GM18505 (cell line): ENCODE measurements around the gene FABP6.
"Not testable (repeated sequence)": the region's sequence is repeated elsewhere in the genome, so short reads cannot be mapped to it uniquely, and the experiment has no call there.

Experiments used
- ATAC-seq: cut with Tn5 transposase; IDR thresholded peaks from one replicate; pipeline ENCODE4 v1.9.1; 2021; ENCODE audit not compliant: unreplicated experiment
- POLR2A ChIP-seq: IDR thresholded peaks from 4 replicates; pipeline ENCODE4 v1.6.1; 2011; ENCODE audit warnings: borderline replicate concordance; ENCODE audit not compliant: insufficient read depth, insufficient read length; ENCODE audit errors: extremely low read depth

FABP6 gene

DNA sequence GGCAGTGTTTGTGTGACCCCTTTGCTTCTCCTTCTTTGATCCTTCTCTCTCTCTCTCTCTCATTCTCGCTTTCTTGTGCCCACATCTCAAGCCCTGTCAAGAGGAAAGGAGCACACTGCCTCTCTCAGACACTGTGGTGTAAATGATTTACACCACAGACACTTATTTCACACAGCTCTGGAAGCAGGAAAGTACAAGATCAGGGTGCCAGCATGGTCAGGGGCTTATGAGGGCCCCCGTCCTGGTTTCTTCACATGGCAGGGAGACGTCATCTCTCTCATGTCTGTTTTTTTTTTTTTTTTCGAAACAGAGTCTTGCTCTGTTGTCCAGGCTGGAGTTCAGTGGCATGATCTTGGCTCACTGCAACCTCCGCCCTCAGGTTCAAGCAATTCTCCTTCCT, 6.4 kb downstream of the FABP6 start:
- TF ChIP-seq POLR2A, result no peak
- ATAC-seq, result no peak

DNA sequence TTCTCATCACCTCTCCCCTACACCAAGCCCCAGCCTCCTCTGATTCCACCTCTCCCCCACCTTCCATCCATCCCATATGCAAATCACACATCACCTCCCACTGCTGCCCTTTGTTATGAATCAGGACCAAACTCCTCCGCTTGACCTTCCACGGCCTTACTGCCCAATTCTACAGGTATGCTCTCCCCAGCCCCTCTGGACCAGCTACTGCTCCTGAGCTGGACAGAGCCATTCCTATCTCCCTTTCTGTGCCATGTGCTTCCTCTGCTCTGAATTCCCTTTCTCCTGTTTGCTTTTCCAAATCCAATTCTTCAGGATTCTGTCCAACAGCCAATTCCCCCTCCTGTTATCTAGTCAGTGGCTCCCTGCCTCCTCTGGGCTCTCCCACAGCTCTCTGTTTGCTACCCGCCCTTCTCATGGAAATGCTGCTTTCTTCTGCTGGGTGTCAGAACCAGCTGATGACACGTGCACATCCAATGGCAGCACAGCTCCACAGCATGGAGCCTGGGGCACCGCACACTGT, 8.3 kb downstream of the FABP6 start:
- no peak for TF ChIP-seq POLR2A
- no peak for ATAC-seq

DNA sequence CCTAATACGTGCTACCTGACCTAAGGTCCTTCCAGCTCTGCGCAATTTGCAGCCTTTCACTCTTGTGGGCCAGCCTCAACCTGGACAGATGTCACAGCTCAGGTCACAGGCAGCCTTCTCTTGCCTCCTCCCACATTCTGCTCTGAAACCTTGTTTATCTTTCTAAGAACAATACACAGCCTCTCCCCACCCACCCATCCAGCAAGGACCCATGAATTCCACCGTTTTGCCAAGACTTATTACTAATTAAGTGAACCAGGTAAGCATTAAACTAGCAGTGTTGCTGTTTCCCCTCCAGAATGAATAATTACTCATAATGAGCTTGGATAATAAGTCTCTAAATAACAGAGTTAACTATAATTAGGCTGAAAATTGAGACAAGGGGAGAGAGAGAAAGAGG, 11.0 kb downstream of the FABP6 start:
- TF ChIP-seq POLR2A, result no peak
- no peak for ATAC-seq

DNA sequence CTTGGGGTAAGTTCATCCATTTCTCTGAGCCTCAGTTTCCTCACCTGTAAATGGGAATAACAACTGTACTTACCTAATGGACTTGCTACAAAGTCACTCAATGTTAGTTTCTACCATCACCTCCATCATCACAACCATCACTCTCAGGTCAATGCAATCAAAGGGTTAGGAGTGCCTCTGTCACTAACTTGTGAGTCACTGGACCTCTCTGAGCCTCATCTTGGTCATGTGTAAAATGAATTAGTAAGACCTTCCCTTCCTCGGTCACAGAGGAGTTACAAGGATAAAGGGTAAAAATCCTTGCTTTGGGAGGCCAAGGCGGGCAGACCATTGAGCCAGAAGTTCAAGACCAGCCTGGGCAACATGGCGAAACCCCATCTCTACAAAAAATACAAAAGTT, 12.8 kb downstream of the FABP6 start:
- no peak for ATAC-seq
- no peak for TF ChIP-seq POLR2A

DNA sequence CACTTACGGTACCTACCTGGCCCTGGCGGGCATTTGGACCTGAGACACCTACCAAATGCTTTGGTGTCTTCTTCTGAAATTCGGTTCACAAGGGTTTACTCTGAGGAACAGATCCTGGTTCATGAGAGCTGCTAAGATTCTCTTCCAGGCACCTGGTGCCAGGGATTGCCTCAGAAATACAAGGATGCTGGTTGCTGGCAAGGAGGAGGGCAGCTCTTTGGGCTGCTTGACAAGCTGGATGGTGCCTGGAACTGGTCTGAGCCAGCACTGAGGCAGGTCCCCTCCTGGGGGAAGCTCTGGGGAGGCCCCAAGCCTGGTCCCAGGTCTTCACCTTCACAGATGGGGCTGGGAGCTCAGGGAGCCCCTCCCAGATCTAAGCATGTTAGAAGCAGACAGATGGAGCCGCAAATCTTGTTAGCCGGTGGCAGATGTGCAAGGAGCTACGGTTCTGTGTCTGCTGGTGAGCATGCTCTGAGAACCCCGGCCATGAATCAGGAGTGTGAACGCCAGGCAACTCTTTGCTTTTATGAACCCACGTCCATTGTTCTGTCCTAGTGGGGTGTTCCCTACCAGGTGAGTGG, 16.3 kb downstream of the FABP6 start:
- no peak for ATAC-seq
- TF ChIP-seq POLR2A, result no peak

DNA sequence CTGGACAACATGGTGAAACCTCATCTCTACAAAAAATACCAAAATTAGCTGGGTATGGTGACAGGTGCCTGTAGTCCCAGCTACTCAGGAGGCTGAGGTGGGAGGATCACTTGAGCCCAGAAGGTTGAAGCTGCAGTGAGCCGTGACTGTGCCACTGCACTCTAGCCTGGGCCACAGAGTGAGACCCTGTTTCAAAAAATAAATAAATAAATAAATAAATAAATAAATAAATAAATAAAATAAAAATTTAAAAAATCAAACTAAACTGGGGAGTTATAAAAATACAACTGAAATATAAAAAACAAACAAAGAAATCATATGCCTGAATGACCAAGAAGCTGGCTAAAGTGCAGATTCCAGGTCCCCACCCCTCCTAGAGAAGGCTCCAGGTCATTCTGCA, 20.3 kb downstream of the FABP6 start:
- ATAC-seq, result not testable (repeated sequence)

DNA sequence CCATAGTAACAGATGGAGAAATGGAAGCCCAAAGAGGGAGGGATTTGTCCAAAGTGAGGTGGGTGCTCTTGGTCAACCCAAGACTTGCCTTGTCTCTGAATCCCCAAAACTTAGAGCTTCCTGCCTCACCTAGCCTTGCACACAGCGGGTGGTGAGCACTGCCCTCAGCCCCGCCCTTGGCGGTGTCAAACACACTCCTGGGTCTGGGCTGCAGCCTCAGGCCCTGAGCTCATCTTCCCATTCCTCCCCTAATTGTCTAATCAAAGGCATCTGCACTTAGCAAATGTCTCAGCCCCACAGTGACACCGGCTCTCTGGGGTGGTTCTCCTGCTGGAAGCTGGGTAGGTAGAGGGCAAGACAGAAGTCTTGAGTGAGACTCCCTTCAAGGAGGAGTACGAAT, 20.9 kb downstream of the FABP6 start:
- ATAC-seq, result no peak
- no peak for TF ChIP-seq POLR2A

DNA sequence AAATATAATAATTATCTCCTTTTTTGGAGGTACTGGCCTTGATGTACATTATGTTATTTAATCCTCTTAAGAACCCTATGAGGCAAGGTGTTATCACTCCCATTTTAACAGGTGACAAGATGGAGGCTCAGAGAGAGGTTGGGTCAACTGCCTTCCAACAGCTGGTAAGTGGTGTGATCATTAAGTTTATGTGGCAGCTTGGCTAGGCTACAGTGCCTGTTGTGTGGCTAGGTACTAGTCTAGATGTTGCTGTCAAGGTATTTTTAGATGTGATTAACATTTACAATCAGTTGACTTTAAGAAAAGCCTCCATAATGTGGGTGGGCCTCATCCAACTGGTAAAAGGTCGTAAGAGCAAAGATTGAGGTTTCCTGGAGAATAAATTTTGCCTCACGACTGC, 21.5 kb downstream of the FABP6 start:
- no peak for ATAC-seq
- TF ChIP-seq POLR2A, result no peak

DNA sequence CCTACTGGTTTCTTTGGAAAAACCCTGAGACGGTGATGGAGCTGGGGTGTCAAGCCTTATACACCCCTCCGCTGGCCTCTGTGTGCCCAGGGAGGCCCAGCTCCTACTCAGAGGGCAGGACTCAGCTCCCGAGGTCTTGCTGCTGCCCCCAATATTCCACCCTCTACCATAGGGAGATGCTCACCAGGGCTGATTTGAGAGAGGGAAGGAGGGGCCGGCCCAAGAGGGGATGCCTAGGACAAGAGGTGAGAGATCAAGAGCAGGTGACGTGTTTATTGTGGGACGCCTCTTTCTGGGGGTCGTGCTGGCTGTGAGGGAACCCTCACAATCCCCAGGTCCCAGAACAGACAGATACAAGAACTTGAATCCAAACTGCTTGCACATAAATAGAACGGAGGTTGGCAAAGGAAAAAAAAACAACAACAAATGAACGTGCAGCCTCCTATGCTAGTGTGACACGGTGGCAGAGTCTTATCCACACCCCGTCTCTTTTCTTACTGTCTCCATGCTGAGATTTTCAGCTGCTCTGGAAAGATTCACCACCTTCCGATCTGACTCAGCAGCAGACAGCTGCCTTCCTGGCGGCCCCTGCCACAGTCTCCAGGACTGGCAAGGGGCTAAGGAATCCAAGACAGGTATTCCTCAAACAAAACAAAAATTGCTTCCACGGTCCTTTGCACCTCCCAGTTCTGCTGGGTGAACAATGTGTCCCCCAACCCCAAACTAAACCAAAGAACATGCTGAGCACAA, 22.3 kb downstream of the FABP6 start:
- no peak for TF ChIP-seq POLR2A
- no peak for ATAC-seq

DNA sequence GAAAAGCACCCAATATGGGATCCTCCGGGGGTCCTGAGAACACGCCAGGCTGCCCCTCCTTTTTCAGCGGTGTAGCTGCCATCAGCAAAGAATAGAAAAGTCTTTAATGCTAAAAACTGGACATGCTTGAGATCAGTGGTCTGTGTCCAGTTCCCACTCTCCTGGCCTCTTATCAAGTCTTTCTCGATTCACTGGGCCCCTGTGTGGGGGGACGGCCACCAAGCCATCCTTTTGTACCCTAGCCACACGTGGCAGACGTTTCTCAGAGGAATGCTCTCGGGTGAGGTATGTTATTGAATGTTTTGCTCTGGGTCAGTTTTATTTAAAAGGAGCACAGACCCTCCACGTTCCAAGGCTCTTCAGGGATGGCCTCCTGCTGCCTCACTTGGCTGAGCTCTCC, 23.6 kb downstream of the FABP6 start:
- TF ChIP-seq POLR2A, result no peak
- no peak for ATAC-seq

DNA sequence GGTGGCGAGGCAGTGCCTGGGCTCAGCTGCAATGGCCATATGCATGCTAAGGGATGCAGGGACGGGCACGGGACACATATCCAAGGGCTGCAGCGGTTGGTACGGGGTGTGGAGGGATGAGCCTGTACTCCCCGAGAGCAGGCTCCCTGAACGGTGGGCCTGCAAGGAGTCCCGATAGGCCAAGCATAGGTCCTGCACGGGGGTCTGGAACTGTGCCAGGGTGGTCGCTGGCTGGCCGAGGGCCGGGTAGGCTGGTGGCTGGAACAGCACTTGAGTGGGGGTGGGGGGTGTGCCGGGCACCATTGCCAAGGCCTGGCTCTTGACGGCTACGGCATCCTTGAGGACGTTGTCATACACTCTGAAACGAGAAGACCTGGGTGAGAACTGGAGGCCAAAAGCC, 24.1 kb downstream of the FABP6 start:
- no peak for TF ChIP-seq POLR2A
- no peak for ATAC-seq

DNA sequence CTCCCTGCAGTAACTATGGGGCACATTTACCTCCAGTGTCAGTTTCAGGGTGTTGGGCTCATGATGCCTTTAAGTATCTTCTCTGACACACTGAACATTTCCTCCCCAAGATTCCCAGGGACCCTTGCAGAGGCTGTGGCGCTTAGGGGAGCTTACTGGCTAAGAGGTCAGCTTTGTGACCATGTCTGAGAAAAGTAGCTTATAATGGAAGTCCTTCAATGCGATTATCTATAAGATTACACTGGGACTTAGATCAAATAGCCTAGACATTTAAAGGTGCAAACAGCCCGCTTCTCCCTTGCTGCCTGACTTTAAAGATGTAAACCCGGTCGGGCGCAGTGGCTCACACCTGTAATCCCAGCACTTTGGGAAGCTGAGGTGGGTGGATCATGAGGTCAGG, 25.4 kb downstream of the FABP6 start:
- no peak for ATAC-seq
- TF ChIP-seq POLR2A, result no peak

DNA sequence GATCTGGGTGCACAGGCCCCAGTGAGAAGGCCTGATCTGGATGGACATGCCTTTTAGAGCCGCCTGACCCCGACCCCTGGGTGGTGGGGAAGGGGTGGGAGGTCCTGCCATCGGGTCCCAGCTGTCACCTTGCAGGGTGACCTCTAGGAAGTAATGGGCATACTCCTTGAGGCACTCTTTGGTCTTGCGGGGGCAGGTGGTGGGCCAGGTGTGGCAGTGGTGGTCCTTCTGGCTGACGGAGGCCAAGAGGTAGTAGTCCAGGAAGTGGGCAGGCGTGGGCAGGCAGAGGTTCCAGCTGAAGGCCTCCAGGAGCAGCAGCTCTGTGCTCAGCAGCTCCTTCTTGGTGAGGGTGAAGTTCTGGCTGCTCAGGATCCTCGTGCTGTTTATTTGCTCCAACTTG, 30.0 kb downstream of the FABP6 start:
- ATAC-seq, result no peak
- no peak for TF ChIP-seq POLR2A

DNA sequence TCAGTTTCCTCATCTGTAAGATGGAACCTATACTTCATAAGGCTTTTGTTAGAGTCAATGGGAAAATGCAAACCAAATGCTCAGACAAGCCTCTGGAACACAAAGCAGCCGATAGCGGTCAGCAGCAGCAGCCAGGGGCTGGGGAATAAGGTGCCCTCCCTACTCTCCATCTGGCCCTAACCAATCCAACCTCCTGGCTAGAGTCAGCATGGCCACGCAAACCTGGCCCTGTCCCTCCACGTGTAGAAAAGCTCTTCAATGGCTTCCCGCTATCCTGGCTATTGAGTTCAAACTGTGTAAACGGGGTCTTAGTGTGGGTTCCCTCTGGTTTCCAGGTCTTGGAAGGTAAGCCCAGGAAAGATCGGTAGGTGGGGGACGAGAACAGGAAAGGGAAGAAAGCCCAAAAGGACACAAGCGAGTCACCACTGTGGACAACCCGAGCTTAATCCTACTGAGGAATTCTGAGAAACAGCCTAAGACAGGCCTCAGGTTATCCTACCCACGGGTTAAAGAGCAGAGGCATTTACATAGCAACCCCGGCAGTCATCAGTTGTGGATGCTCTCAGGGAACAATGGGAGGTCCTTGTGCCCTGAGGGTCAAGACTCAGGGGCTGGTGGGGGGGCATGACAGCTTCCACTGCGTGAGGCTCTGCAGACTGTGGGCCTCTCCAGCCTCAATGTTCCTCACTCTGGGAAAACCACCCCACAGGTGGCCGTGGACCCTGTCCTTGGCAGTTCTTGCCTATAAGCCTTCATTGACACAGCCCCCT, 30.9 kb downstream of the FABP6 start:
- TF ChIP-seq POLR2A, result no peak

More for the DNA sequence above, 30.9 kb downstream of the FABP6 start:
- ATAC-seq, result no peak
